C4-2B (cell line): Measurements from ENCODE around the gene MAN2A1.

Source experiments
- H3K27ac ChIP-seq: fragments of 450-650 bp; 2 replicates; pipeline ENCODE4 v1.5.1; 2017
- ZFX ChIP-seq: fragments of 450-650 bp; IDR thresholded peaks from 2 replicates; pipeline ENCODE4 v1.6.1; 2017
- TF ChIP-seq, protein P1 (sequence below): fragments of 450-650 bp; conservative IDR thresholded peaks from 2 replicates; pipeline ENCODE4 v1.5.1; 2017; ENCODE audit warnings: mild to moderate bottlenecking

MAN2A1 gene

GRCh38 chr5:109739741-109740728, 50.3 kb downstream of the MAN2A1 start:
- no peak overlapping the region for H3K27ac ChIP-seq
- TF ChIP-seq, protein P1, sequence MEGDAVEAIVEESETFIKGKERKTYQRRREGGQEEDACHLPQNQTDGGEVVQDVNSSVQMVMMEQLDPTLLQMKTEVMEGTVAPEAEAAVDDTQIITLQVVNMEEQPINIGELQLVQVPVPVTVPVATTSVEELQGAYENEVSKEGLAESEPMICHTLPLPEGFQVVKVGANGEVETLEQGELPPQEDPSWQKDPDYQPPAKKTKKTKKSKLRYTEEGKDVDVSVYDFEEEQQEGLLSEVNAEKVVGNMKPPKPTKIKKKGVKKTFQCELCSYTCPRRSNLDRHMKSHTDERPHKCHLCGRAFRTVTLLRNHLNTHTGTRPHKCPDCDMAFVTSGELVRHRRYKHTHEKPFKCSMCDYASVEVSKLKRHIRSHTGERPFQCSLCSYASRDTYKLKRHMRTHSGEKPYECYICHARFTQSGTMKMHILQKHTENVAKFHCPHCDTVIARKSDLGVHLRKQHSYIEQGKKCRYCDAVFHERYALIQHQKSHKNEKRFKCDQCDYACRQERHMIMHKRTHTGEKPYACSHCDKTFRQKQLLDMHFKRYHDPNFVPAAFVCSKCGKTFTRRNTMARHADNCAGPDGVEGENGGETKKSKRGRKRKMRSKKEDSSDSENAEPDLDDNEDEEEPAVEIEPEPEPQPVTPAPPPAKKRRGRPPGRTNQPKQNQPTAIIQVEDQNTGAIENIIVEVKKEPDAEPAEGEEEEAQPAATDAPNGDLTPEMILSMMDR = no peak
- no peak for TF ChIP-seq ZFX

- H3K27ac ChIP-seq = no peak overlapping the region
- TF ChIP-seq, protein P1 = no peak
Measured at GRCh38 chr5:109740966-109741365, 51.2 kb downstream of the MAN2A1 start.

- H3K27ac ChIP-seq = no peak overlapping the region
- TF ChIP-seq, protein P1 = no peak
- TF ChIP-seq ZFX = no peak
Measured at GRCh38 chr5:109741390-109741789, 51.7 kb downstream of the MAN2A1 start.

- no peak overlapping the region for H3K27ac ChIP-seq
- no peak for TF ChIP-seq ZFX
- TF ChIP-seq, protein P1 = no peak
Measured at GRCh38 chr5:109743041-109743531, 53.4 kb downstream of the MAN2A1 start.

DNA sequence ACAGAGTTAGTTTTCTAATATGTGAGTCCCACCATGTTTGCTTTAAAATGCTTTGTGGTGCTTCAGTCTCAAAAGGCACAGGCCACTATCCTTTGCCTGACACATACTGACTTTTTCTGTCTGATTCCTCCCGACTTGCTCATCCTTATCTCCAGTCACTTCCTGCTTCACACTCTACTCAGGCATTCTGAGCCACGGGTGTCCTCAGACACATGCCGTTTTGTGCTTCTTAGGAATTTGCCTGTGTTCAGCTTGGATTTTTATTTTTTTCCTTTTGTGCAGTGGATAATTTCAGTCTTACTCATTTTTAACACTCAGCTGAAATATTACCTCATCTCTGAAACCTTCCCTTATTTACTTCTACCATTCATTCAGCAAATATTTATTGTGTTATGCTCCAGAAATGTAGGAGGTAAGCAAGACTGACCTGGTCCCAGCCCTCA, 54.1 kb downstream of the MAN2A1 start:
- H3K27ac ChIP-seq = no peak overlapping the region
- TF ChIP-seq ZFX = no peak
- TF ChIP-seq, protein P1 = no peak

DNA sequence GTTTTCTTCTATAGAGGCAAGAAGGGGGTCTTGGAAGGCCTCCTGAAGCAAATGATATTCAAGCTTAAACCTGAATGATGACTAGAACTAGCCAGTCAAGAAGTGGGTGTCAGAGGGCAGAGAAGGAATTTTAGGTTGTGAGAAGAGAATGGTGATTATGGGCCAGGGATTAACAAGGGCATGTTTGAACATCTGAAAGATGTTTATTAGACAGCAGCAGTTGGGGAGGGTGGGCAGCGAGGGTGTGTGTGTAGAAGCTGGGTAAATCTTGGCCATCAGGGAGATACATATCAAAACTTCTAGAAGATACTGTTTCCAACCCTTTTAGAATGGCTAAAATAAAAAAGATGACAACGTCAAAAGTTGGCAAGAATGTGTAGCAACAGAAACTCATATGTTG, 54.5 kb downstream of the MAN2A1 start:
- TF ChIP-seq, protein P1 = no peak
- TF ChIP-seq ZFX = no peak
- no peak overlapping the region for H3K27ac ChIP-seq

DNA sequence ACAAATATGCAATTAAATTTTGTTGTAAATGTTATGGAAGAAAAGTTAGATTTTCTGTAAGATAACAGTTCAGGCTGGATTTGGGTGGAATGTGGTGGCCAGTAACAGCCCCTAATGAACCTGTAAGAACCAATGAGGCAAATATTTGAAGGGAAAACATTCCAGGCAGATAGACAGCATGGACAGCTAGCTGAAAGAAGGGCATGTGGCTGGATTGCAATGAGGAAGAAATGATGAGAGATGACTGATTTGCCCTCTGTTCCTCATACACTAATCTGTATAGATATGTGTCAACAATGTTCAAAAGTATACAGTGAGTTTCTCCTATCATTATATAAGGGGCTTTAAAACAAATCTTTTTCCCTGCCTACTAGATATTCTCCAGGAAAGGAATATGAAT, 58.8 kb downstream of the MAN2A1 start:
- no peak overlapping the region for H3K27ac ChIP-seq
- no peak for TF ChIP-seq ZFX
- TF ChIP-seq, protein P1 = no peak
